Measurements from ENCODE around the gene TUT7.

Gene TUT7

DNA sequence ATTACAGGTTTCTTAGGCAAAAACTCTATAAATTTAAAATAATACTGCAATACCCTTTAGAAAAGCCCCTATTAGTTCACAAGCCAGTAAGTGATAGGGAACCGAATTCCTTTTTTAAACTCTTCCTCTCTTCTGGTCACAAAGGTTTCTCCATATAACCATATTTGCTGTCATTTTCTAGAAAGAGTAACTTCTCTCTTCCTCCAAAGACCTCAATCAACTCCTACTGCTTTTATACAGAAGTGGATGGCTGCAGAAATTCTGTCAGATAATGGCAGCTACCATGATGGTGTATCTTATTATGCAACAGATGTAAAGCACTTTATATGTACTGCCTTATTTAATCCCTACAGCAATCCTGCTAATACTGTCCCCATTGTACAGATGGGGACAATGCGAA is 6.2 kb downstream of the TUT7 start:
- TF ChIP-seq, protein P1, sequence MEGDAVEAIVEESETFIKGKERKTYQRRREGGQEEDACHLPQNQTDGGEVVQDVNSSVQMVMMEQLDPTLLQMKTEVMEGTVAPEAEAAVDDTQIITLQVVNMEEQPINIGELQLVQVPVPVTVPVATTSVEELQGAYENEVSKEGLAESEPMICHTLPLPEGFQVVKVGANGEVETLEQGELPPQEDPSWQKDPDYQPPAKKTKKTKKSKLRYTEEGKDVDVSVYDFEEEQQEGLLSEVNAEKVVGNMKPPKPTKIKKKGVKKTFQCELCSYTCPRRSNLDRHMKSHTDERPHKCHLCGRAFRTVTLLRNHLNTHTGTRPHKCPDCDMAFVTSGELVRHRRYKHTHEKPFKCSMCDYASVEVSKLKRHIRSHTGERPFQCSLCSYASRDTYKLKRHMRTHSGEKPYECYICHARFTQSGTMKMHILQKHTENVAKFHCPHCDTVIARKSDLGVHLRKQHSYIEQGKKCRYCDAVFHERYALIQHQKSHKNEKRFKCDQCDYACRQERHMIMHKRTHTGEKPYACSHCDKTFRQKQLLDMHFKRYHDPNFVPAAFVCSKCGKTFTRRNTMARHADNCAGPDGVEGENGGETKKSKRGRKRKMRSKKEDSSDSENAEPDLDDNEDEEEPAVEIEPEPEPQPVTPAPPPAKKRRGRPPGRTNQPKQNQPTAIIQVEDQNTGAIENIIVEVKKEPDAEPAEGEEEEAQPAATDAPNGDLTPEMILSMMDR (IDR thresholded peaks at IDR 0.05; ENCODE audit: insufficient read depth, low read depth, low read length, missing control alignments) = no peak
- no peak overlapping the region; the same call in 1 of the 2 replicates for H3K4me3 ChIP-seq (ENCODE audit: low read depth, low read length)
- no peak for DNase-seq (ENCODE audit: low read depth)

DNA sequence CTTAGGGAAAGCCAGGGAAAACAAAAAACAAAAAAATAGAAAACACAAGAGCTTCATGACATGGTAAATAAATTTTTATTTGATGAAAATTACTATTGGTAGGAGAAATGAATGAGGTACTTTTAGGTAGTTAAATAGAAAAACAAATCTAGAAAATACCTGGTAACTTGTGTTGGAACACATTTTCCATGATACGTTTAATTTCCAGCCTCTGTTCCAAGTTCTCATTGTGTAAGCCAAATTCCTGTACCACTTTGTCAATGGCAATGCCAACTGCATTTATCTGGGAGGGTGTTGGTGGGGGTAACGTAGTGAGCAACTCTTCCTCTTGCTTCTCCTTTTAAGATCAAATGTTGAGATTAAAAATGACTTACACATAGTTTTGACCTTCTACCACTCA is 9.4 kb downstream of the TUT7 start:
- TF ChIP-seq, protein P1 (IDR thresholded peaks at IDR 0.05; ENCODE audit: insufficient read depth, low read depth, low read length, missing control alignments) = no peak
- H3K4me3 ChIP-seq (ENCODE audit: low read depth, low read length) = no peak overlapping the region
- DNase-seq (ENCODE audit: low read depth) = no peak

DNA sequence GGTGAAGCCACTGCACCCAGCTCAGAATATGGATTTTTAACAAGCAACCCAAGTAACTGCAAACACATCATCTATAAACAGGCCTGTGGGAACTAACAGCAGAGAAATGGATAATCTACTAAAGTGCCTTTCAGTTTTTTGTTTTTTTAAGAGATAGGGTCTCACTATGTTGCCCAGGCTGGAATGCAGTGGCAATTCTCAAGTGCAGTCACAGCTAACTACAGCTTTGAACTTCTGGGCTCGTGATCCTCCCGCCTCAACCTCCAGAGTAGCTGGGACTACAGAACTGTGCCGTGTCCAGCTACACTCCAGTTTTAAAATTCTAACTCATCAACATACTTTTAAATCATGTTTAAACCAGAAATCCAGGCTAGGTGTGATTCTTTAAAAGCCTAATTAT is 11.9 kb downstream of the TUT7 start:
- no peak overlapping the region for H3K4me3 ChIP-seq (ENCODE audit: low read depth, low read length)
- TF ChIP-seq, protein P1 (IDR thresholded peaks at IDR 0.05; ENCODE audit: insufficient read depth, low read depth, low read length, missing control alignments) = no peak
- no peak for DNase-seq (ENCODE audit: low read depth)

DNA sequence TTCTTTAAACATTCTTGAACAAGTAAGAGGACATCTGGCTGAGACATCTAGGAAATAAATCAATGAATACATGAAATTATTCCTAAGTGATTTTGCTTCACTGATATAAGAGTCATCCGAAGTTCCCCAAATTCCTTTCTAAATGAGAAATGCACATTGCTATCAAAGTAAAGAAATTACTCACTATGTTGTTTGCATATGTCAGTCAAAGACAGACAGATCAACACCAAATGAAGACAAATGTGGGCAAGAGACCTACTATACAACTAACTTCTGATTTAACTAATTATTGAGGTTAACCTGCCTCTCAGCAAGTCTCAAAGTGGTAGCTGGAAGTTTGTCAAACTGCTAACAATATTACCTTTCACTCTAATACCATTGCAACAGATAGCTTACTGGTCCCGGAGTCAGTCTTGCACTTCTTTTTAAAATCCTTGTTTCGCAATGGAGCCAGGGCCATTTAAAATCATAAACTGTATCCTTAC is 13.2 kb downstream of the TUT7 start:
- TF ChIP-seq, protein P1 (IDR thresholded peaks at IDR 0.05; ENCODE audit: insufficient read depth, low read depth, low read length, missing control alignments) = no peak

DNA sequence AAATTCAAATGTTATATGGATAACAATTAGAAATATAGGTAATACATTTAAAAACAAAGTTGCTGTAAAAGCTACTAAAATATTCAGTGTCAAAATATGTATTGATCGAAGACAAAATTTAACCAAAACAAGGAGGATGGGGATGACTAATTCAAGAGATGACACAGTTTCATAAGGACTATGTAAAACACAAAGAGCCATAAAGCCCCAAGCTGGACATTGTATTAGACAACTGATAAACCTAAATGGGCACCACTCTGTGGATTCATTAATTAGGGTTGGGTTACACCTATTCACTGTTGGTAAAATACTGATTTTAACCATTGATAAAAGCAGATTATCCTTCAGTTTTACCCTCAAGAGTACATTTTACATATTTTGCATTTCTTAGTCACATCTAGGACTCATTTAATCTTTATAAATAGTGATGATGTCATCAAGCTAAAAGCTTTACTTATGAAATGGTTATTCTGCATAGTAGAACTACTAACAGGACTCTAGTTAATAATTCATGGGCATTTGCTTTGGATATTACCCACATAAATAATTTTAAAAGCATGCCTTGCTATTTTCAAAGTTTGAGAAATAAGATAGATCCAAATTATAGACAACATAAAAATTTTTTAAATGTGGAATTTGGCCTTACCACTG is 13.7 kb downstream of the TUT7 start:
- TF ChIP-seq, protein P1 (IDR thresholded peaks at IDR 0.05; ENCODE audit: insufficient read depth, low read depth, low read length, missing control alignments) = no peak
- no peak for DNase-seq (ENCODE audit: low read depth)
- H3K4me3 ChIP-seq (ENCODE audit: low read depth, low read length) = no peak overlapping the region

More for the DNA sequence above, 13.2 kb downstream of the TUT7 start:
- peak; percentile 44 for DNase-seq (ENCODE audit: low read depth)
- H3K4me3 ChIP-seq (ENCODE audit: low read depth, low read length) = no peak overlapping the region

DNA sequence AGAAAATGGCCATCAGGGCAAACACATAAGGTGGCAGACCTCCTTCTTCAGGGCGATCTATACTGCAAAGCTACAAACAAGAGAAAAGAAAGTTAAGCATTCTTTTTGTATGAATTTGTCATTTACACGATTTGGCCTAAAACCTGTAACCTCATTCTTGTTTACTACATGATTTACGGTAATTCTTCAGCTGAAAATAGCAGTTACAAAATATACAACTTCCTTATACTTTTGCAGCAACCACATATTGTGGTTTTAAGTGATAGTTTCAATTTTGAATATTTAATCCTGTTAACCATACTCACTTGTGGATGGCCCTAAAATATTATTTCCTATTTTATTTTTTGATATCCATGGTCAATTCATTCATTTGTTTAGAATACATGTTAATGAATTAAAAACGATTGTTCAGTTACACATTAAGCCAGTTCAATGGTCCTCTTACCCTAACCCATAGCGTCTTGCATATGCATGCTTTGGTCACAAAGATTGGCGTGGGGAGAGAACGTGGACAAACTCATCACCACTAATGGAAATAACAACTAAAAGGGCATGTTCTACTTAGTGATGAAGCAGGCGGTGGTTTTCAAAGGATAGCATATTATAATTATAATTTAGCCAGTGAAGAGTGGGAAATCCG is 16.6 kb downstream of the TUT7 start:
- peak; percentile 44 for DNase-seq (ENCODE audit: low read depth)
- TF ChIP-seq, protein P1 (IDR thresholded peaks at IDR 0.05; ENCODE audit: insufficient read depth, low read depth, low read length, missing control alignments) = no peak
- peak overlapping the region; percentile 49 for H3K4me3 ChIP-seq (ENCODE audit: low read depth, low read length)

All from GM12865 (cell line).